Measurements from ENCODE around the gene UPF2. TPM values are rescaled to one million over a fixed set of nuclear protein-coding genes. Genes with fewer than 3 reads are reported as not detected.
"Not testable (repeated sequence)": the region's sequence is repeated elsewhere in the genome, so short reads cannot be mapped to it uniquely, and the experiment has no call there.

The UPF2 gene
- polyA plus RNA-seq, 1 donor from 2014 or later, result 14.3 TPM

DNA sequence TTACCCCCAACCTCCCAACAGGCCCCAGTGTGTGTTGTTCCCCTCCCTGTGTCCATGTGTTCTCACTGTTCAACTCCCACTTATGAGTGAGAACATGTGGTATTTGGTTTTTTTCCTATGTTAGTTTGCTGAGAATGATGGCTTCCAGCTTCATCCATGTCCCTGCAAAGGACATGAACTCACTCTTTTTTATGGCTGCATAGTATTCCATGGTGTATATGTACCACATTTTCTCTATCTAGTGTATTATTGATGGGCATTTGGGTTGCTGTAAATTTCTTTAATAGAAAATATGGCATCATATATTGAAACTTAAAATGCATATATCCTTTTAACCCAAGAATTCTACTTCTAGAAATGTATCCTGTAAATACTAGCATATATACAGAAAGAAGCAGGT is 33.8 kb downstream of the UPF2 start:
- H3K36me3 ChIP-seq (ENCODE audit: insufficient read depth, low read length), result not testable (repeated sequence)

DNA sequence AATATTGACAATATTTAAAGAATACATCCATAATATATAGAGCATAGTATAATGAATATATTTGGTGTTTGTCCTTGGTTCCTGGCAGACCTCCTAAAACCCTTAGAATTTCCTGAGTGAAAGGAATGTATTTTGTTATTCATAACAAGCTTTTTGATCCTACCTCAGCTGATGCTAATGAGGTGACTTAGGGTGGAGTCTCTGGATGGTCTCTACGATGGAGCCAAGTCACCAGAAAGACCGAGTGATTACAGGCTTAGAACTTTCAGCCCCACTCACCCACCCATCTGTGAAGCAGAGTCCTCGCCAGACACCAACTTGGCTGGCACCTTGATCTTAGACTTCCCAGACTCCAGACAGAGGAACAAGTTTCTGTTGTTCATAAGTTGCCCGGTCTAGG is 35.9 kb downstream of the UPF2 start:
- Histone ChIP-seq H4K20me1 (ENCODE audit: insufficient read depth) (no peaks in the 10 kb centered on the region), H2AFZ (ENCODE audit: low read depth, low read length) (no peak overlapping the region), H3K9ac (ENCODE audit: low read length) (no peak overlapping the region), H3K9me3 (ENCODE audit: low read length) (no peaks in the 10 kb centered on the region), H3K36me3 (ENCODE audit: insufficient read depth, low read length) (peaks cover 4% of the 10 kb centered on the region), H3K4me3 (ENCODE audit: low read length) (no peak overlapping the region), H3K27me3 (ENCODE audit: insufficient read depth, low read depth, low read length) (no peaks in the 10 kb centered on the region), H3K27ac (ENCODE audit: low read length) (no peak overlapping the region), H3K79me2 (replicated peaks; ENCODE audit: insufficient read depth, low read length) (no peaks in the 10 kb centered on the region), H3K9me2 (ENCODE audit: insufficient read depth, low read length) (no peaks in the 10 kb centered on the region), H3F3A (ENCODE audit: insufficient read depth, low read length, poor library complexity, severe bottlenecking) (no peaks in the 10 kb centered on the region), H3K4me2 (ENCODE audit: low read length) (no peak overlapping the region)
- TF ChIP-seq RAD21 (conservative IDR thresholded peaks at IDR 0.05), result no peak
- TF ChIP-seq TAF1 (IDR thresholded peaks at IDR 0.05; ENCODE audit: low read depth), result no peak
- TF ChIP-seq MXI1 (conservative IDR thresholded peaks at IDR 0.05; ENCODE audit: poor library complexity, severe bottlenecking), result no peak
- no peak for TF ChIP-seq SMC3 (conservative IDR thresholded peaks at IDR 0.05; ENCODE audit: poor library complexity)
- TF ChIP-seq CTCF (IDR thresholded peaks at IDR 0.05; ENCODE audit: poor library complexity, severe bottlenecking), result no peak
- no peak for TF ChIP-seq EZH2 (IDR thresholded peaks at IDR 0.05; ENCODE audit: borderline replicate concordance, insufficient read depth, low read length, poor library complexity, severe bottlenecking)

More for the DNA sequence above, 33.8 kb downstream of the UPF2 start:
- not testable (repeated sequence) for H2AFZ ChIP-seq (ENCODE audit: low read depth, low read length); H3K9me3 ChIP-seq (ENCODE audit: low read length); H3K4me2 ChIP-seq (ENCODE audit: low read length); H3K27ac ChIP-seq (ENCODE audit: low read length); H3F3A ChIP-seq (ENCODE audit: insufficient read depth, low read length, poor library complexity, severe bottlenecking); H3K9ac ChIP-seq (ENCODE audit: low read length); H3K79me2 ChIP-seq (replicated peaks; ENCODE audit: insufficient read depth, low read length); H3K9me2 ChIP-seq (ENCODE audit: insufficient read depth, low read length); H4K20me1 ChIP-seq (ENCODE audit: insufficient read depth); H3K27me3 ChIP-seq (ENCODE audit: insufficient read depth, low read depth, low read length); H3K4me3 ChIP-seq (ENCODE audit: low read length)

GRCh38 chr10:11993834-11994468 is 48.7 kb downstream of the UPF2 start:
- TF ChIP-seq RAD21 (conservative IDR thresholded peaks at IDR 0.05) (no peak), CTCF (IDR thresholded peaks at IDR 0.05; ENCODE audit: poor library complexity, severe bottlenecking) (no peak), TAF1 (IDR thresholded peaks at IDR 0.05; ENCODE audit: low read depth) (no peak), EP300 (conservative IDR thresholded peaks at IDR 0.05; ENCODE audit: poor library complexity, severe bottlenecking) (no peak), MXI1 (conservative IDR thresholded peaks at IDR 0.05; ENCODE audit: poor library complexity, severe bottlenecking) (no peak), POLR2AphosphoS5 (IDR thresholded peaks at IDR 0.05) (no peak), SMC3 (conservative IDR thresholded peaks at IDR 0.05; ENCODE audit: poor library complexity) (no peak), EZH2 (IDR thresholded peaks at IDR 0.05; ENCODE audit: borderline replicate concordance, insufficient read depth, low read length, poor library complexity, severe bottlenecking) (no peak)
- TF ChIP-seq, protein P1, sequence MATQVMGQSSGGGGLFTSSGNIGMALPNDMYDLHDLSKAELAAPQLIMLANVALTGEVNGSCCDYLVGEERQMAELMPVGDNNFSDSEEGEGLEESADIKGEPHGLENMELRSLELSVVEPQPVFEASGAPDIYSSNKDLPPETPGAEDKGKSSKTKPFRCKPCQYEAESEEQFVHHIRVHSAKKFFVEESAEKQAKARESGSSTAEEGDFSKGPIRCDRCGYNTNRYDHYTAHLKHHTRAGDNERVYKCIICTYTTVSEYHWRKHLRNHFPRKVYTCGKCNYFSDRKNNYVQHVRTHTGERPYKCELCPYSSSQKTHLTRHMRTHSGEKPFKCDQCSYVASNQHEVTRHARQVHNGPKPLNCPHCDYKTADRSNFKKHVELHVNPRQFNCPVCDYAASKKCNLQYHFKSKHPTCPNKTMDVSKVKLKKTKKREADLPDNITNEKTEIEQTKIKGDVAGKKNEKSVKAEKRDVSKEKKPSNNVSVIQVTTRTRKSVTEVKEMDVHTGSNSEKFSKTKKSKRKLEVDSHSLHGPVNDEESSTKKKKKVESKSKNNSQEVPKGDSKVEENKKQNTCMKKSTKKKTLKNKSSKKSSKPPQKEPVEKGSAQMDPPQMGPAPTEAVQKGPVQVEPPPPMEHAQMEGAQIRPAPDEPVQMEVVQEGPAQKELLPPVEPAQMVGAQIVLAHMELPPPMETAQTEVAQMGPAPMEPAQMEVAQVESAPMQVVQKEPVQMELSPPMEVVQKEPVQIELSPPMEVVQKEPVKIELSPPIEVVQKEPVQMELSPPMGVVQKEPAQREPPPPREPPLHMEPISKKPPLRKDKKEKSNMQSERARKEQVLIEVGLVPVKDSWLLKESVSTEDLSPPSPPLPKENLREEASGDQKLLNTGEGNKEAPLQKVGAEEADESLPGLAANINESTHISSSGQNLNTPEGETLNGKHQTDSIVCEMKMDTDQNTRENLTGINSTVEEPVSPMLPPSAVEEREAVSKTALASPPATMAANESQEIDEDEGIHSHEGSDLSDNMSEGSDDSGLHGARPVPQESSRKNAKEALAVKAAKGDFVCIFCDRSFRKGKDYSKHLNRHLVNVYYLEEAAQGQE (IDR thresholded peaks at IDR 0.05; ENCODE audit: borderline replicate concordance), result no peak
- H3K36me3 ChIP-seq (ENCODE audit: insufficient read depth, low read length), result no peaks in the 10 kb centered on the region
- H3K4me3 ChIP-seq (ENCODE audit: low read length), result no peak overlapping the region
- H3K4me2 ChIP-seq (ENCODE audit: low read length), result no peak overlapping the region
- H3K9me2 ChIP-seq (ENCODE audit: insufficient read depth, low read length), result no peaks in the 10 kb centered on the region
- H3F3A ChIP-seq (ENCODE audit: insufficient read depth, low read length, poor library complexity, severe bottlenecking), result no peaks in the 10 kb centered on the region
- no peak overlapping the region for H3K9ac ChIP-seq (ENCODE audit: low read length)
- no peaks in the 10 kb centered on the region for H4K20me1 ChIP-seq (ENCODE audit: insufficient read depth)
- H2AFZ ChIP-seq (ENCODE audit: low read depth, low read length), result no peak overlapping the region
- H3K27me3 ChIP-seq (ENCODE audit: insufficient read depth, low read depth, low read length), result no peaks in the 10 kb centered on the region
- no peaks in the 10 kb centered on the region for H3K79me2 ChIP-seq (replicated peaks; ENCODE audit: insufficient read depth, low read length)
- H3K9me3 ChIP-seq (ENCODE audit: low read length), result no peaks in the 10 kb centered on the region
- no peak overlapping the region for H3K27ac ChIP-seq (ENCODE audit: low read length)
